H1 (cell line): ENCODE results near the gene ZNF532. TPM values are rescaled to one million over a fixed set of nuclear protein-coding genes. Genes with fewer than 3 reads are reported as not detected.

Experiments used
- CTCF ChIA-PET: fragments of 300-600 bp; sonication (Branson Sonifier 250); formaldehyde crosslinking; loops from one replicate; lab custom pipeline; 2021; ENCODE audit not compliant: partially characterized antibody; lab: Charles Lee
- POLR2A ChIA-PET: fragments of 300-600 bp; sonication (Branson Sonifier 250); formaldehyde crosslinking; loops from one replicate; lab custom pipeline; 2021; ENCODE audit warnings: inconsistent platforms; ENCODE audit not compliant: partially characterized antibody; lab: Charles Lee
- DNase-seq, 2 experiments: peaks; one replicate each; pipeline versions ENCODE4 v3.0.0 to v3.0.0-alpha.2; 2010 to 2022; ENCODE audit warnings: low spot score in 2 of 2, low read depth in 1 of 2, mixed read lengths in 1 of 2
- FAIRE-seq: peaks from 2 replicates; lab custom pipeline; 2011; peaks lifted over from hg19 to GRCh38; lab: Jason Lieb, UNC
- H2AFZ ChIP-seq: 2 replicates; pipeline ENCODE4 v1.8.1; 2012; ENCODE audit warnings: low read length, inconsistent platforms
- H2AK5ac ChIP-seq: 2 replicates; pipeline ENCODE4 v1.6.1; 2013; ENCODE audit warnings: low read depth, low read length
- H2BK120ac ChIP-seq: replicated peaks from 2 replicates; pipeline ENCODE3; 2013; ENCODE audit warnings: low read depth, low read length, inconsistent platforms
- H2BK12ac ChIP-seq: 2 replicates; pipeline ENCODE4 v1.6.1; 2013; ENCODE audit warnings: low read depth, low read length
- H2BK15ac ChIP-seq: 2 replicates; pipeline ENCODE4 v1.6.1; 2013; ENCODE audit warnings: low read length
- H2BK20ac ChIP-seq: 2 replicates; pipeline ENCODE4 v1.6.1; 2013; ENCODE audit warnings: low read length
- H2BK5ac ChIP-seq: 2 replicates; pipeline ENCODE4 v1.6.1; 2013; ENCODE audit warnings: low read depth, low read length
- H3K14ac ChIP-seq: 2 replicates; pipeline ENCODE4 v1.6.1; 2013; ENCODE audit warnings: inconsistent platforms; ENCODE audit not compliant: insufficient read length
- H3K18ac ChIP-seq: 2 replicates; pipeline ENCODE4 v1.6.1; 2013; ENCODE audit warnings: low read length; ENCODE audit errors: extremely low read depth
- H3K23ac ChIP-seq: 2 replicates; pipeline ENCODE4 v1.6.1; 2013; ENCODE audit warnings: inconsistent platforms; ENCODE audit not compliant: insufficient read length
- H3K23me2 ChIP-seq: 2 replicates; pipeline ENCODE4 v1.6.1; 2013; ENCODE audit warnings: low read depth, low read length
- H3K27ac ChIP-seq: 2 replicates; pipeline ENCODE4 v1.6.1; 2011; ENCODE audit warnings: low read depth, low read length, inconsistent platforms
- H3K27me3 ChIP-seq, 4 experiments: replicated peaks in 1 of 4; 1 replicate in 1 of 4; 2 replicates in 3 of 4; pipeline versions ENCODE4 v1.6.1 to v1.8.1; 2011 to 2013; ENCODE audit warnings: low read length in 3 of 4, mild to moderate bottlenecking in 3 of 4, inconsistent platforms in 2 of 4, mixed read lengths in 2 of 4, moderate library complexity in 1 of 4; ENCODE audit not compliant: control insufficient read depth in 3 of 4, insufficient read depth in 3 of 4; ENCODE audit errors: extremely low read depth in 1 of 4
- H3K36me3 ChIP-seq, 4 experiments: 2 replicates each; pipeline versions ENCODE4 v1.6.1 to v1.8.1; 2011 to 2013; ENCODE audit warnings: mild to moderate bottlenecking in 4 of 4, low read length in 3 of 4, moderate library complexity in 2 of 4, control low read depth in 1 of 4, inconsistent platforms in 1 of 4; ENCODE audit not compliant: insufficient read depth in 4 of 4, control insufficient read depth in 2 of 4
- H3K4ac ChIP-seq: replicated peaks from 2 replicates; pipeline ENCODE3; 2013; ENCODE audit warnings: low read length, low read depth, mixed read lengths, inconsistent platforms; ENCODE audit not compliant: insufficient read length
- H3K4me1 ChIP-seq, 4 experiments: replicated peaks in 1 of 4; 1 replicate in 1 of 4; 2 replicates in 3 of 4; pipeline versions ENCODE4 v1.6.1 to v1.8.1; 2011 to 2013; ENCODE audit warnings: low read length in 3 of 4, inconsistent platforms in 2 of 4, mixed read lengths in 1 of 4; ENCODE audit not compliant: insufficient read depth in 4 of 4, control insufficient read depth in 3 of 4
- H3K4me2 ChIP-seq, 2 experiments: 2 replicates each; pipeline versions ENCODE4 v1.6.1 to v1.8.1; 2011 to 2013; ENCODE audit warnings: low read depth in 2 of 2, low read length in 2 of 2, control low read depth in 1 of 2, inconsistent platforms in 1 of 2, mild to moderate bottlenecking in 1 of 2; ENCODE audit not compliant: insufficient read depth in 1 of 2
- H3K4me3 ChIP-seq, 4 experiments: fragments of 200-600, 300-600 bp in 1 of 4; sonication (generic), shearing (Covaris generic), sonication (Bioruptor Twin) in 1 of 4; 2 replicates each; pipeline versions ENCODE4 v1.5.1 to v1.8.1; 2011 to 2016; ENCODE audit warnings: low read length in 4 of 4, low read depth in 3 of 4, control low read depth in 2 of 4, inconsistent platforms in 2 of 4, mild to moderate bottlenecking in 2 of 4, mixed read lengths in 1 of 4, moderate library complexity in 1 of 4; ENCODE audit not compliant: insufficient read depth in 2 of 4; ENCODE audit errors: extremely low read depth in 1 of 4
- H3K56ac ChIP-seq: replicated peaks from 2 replicates; pipeline ENCODE3; 2013; ENCODE audit warnings: low read depth, mild to moderate bottlenecking, mixed read lengths, low read length, inconsistent platforms; ENCODE audit not compliant: insufficient read length
- H3K79me1 ChIP-seq: 2 replicates; pipeline ENCODE4 v1.6.1; 2013; ENCODE audit warnings: low read depth, low read length, control low read depth
- H3K79me2 ChIP-seq, 2 experiments: 2 replicates each; pipeline versions ENCODE4 v1.6.1 to v1.8.1; 2012 to 2013; ENCODE audit warnings: low read length in 2 of 2, mild to moderate bottlenecking in 2 of 2, inconsistent platforms in 1 of 2; ENCODE audit not compliant: insufficient read depth in 2 of 2, control insufficient read depth in 1 of 2
- H3K9ac ChIP-seq, 4 experiments: replicated peaks in 1 of 4; 1 replicate in 1 of 4; 2 replicates in 3 of 4; pipeline versions ENCODE4 v1.6.1 to v1.8.1; 2011 to 2013; ENCODE audit warnings: low read depth in 3 of 4, low read length in 3 of 4, control low read depth in 2 of 4, mild to moderate bottlenecking in 2 of 4, moderate library complexity in 2 of 4, inconsistent platforms in 1 of 4; ENCODE audit errors: extremely low read depth in 1 of 4
- H3K9me3 ChIP-seq, 2 experiments: 2 replicates each; pipeline versions ENCODE4 v1.6.1 to v1.8.1; 2012 to 2013; ENCODE audit warnings: mild to moderate bottlenecking in 2 of 2, moderate library complexity in 2 of 2, control low read depth in 1 of 2, inconsistent platforms in 1 of 2, low read depth in 1 of 2, low read length in 1 of 2, mixed read lengths in 1 of 2; ENCODE audit not compliant: insufficient read depth in 2 of 2
- H4K20me1 ChIP-seq, 2 experiments: replicated peaks in 1 of 2; 2 replicates each; pipeline versions ENCODE3 to v1.8.1; 2011 to 2013; ENCODE audit warnings: inconsistent platforms in 2 of 2, low read length in 2 of 2, mild to moderate bottlenecking in 1 of 2; ENCODE audit not compliant: insufficient read depth in 2 of 2, control insufficient read depth in 1 of 2
- H4K5ac ChIP-seq: 2 replicates; pipeline ENCODE4 v1.6.1; 2013; ENCODE audit warnings: low read length, low read depth, mixed read lengths, inconsistent platforms; ENCODE audit not compliant: insufficient read length
- H4K8ac ChIP-seq: 2 replicates; pipeline ENCODE4 v1.8.0; 2013; ENCODE audit warnings: mild to moderate bottlenecking, moderate library complexity, low read length, inconsistent platforms; ENCODE audit not compliant: insufficient read depth; ENCODE audit errors: extremely low read depth
- H4K91ac ChIP-seq: replicated peaks from 2 replicates; pipeline ENCODE3; 2013; ENCODE audit warnings: low read length, mixed read lengths, inconsistent platforms; ENCODE audit not compliant: insufficient read length
- CHD2 ChIP-seq: IDR thresholded peaks from 2 replicates; pipeline ENCODE4 v1.6.1; 2012; ENCODE audit warnings: low read length, improper control_type of control experiment
- POLR2A ChIP-seq, 2 experiments: IDR thresholded peaks; 1 replicate in 1 of 2; 2 replicates in 1 of 2; pipeline ENCODE4 v1.6.1; 2011; ENCODE audit warnings: low read depth in 2 of 2, low read length in 2 of 2, mild to moderate bottlenecking in 2 of 2; ENCODE audit errors: control extremely low read depth in 1 of 2
- POLR2AphosphoS5 ChIP-seq: IDR thresholded peaks from 2 replicates; pipeline ENCODE4 v1.6.1; 2011; ENCODE audit warnings: low read depth, low read length
- RNF2 ChIP-seq: fragments of 200-900, 300-1000 bp; sonication (generic); IDR thresholded peaks from 2 replicates; pipeline ENCODE4 v1.7.1; 2016; ENCODE audit warnings: borderline replicate concordance, low read depth, mild to moderate bottlenecking, antibody characterized with exemption, low read length; ENCODE audit not compliant: poor library complexity, severe bottlenecking; ENCODE audit errors: missing control alignments
- TAF7 ChIP-seq: optimal IDR thresholded peaks from 2 replicates; pipeline ENCODE3; 2011; ENCODE audit warnings: low read depth, mild to moderate bottlenecking, inconsistent platforms, low read length, moderate library complexity, borderline replicate concordance
- TBP ChIP-seq: IDR thresholded peaks from 2 replicates; pipeline ENCODE4 v1.6.1; 2011; ENCODE audit warnings: low read depth, low read length, improper control_type of control experiment
- YY1 ChIP-seq: IDR thresholded peaks from 2 replicates; pipeline ENCODE4 v1.6.1; 2011; ENCODE audit warnings: low read depth, mild to moderate bottlenecking, low read length
- WGBS, 2 experiments: shearing (Covaris generic) in 1 of 2; methylation state at CpG; one replicate each; pipeline versions ENCODE4 v1.1.6 to v1.1.7; 2013 to 2015; ENCODE audit warnings: low lambda C conversion rate in 2 of 2, mixed read lengths in 2 of 2, inconsistent platforms in 1 of 2, low coverage in 1 of 2, missing lambda C conversion rate in 1 of 2; ENCODE audit not compliant: insufficient replicate concordance in 2 of 2, insufficient coverage in 1 of 2, insufficient read length in 1 of 2; ENCODE audit errors: extremely low coverage in 1 of 2, missing lambda C conversion rate in 1 of 2; 5-methylcytosine and 5-hydroxymethylcytosine counted together
- long read RNA-seq, 2 experiments: library from RNA in 1 of 2; library from capped mRNA in 1 of 2; stranded (forward); transcript quantifications; one replicate each; pipeline ENCODE4 v2.0.0, GENCODE V29; 2021; ENCODE audit warnings: inconsistent platforms in 1 of 2
- polyA minus RNA-seq, 3 experiments: library from RNA; depleted of rRNA, polyadenylated mRNA; stranded (reverse); fragments of >200 nt; gene quantifications; 1 replicate in 2 of 3; 2 replicates in 1 of 3; pipeline ENCODE4 v1.2.3, GENCODE V29; 2011
- polyA plus RNA-seq, 7 experiments: library from polyadenylated mRNA; depleted of rRNA in 3 of 7; stranded (reverse) in 5 of 7; unstranded in 2 of 7; fragments of >200 nt in 5 of 7; fragments of 200-250 nt in 2 of 7; gene quantifications; 1 replicate in 5 of 7; 2 replicates in 1 of 7; 4 replicates in 1 of 7; pipeline versions ENCODE4 v1.2.1 to v1.2.3, GENCODE V29; 2011 to 2013; ENCODE audit warnings: missing spikeins in 2 of 7, mixed read lengths in 2 of 7
- total RNA-seq: library from RNA; stranded (reverse); fragmentation: NEBNext Ultra II Directional; extraction: Animal tissue kit (Norgen Biotek cat#: 25700); gene quantifications from 2 replicates; pipeline ENCODE4 v1.2.1, GENCODE V29; 2021

The ZNF532 gene
- 240 and 241 TPM in 2 replicates for total RNA-seq
- 132 and 143 TPM in 2 replicates for polyA plus RNA-seq (2011; rRNA removed)
- 148 TPM for polyA plus RNA-seq (2011; cell fraction: cytosol; rRNA removed)
- polyA plus RNA-seq (2011; cell fraction: nucleus; rRNA removed): 482 TPM
- polyA plus RNA-seq (2012, experiment 1 of 2): 101 to 122 TPM (median 117 TPM) in 4 replicates
- polyA plus RNA-seq (2012, experiment 2 of 2): 7.5 TPM
- polyA plus RNA-seq (2013, experiment 1 of 2): 144 TPM
- polyA plus RNA-seq (2013, experiment 2 of 2): 132 TPM
- polyA minus RNA-seq (2011; rRNA and poly(A)+ RNA removed): 742 and 919 TPM in 2 replicates
- 169 TPM for polyA minus RNA-seq (2011; cell fraction: cytosol; rRNA and poly(A)+ RNA removed)
- polyA minus RNA-seq (2011; cell fraction: nucleus; rRNA and poly(A)+ RNA removed): 575 TPM
- long read RNA-seq, experiment 1, full-length matches to known transcripts: 3 of 53 reads
- long read RNA-seq, experiment 1, partial matches to known transcripts: 42 of 53 reads
- long read RNA-seq, experiment 1, other reads (novel, unspliced or antisense): 8 of 53 reads
- long read RNA-seq, experiment 2, partial matches to known transcripts: 2 of 2 reads
- long read RNA-seq, experiment 2, other reads (novel, unspliced or antisense): 0 of 2 reads

- Histone ChIP-seq H3K14ac (no peak within 1 kb of the TSS), H3K56ac (peak within 1 kb of the TSS; percentile 81), H4K8ac (peak within 1 kb of the TSS; percentile 95; the same call in 1 of the 2 replicates), H3K4me2 (peak within 1 kb of the TSS; percentile 77 to 82), H4K91ac (peak within 1 kb of the TSS; percentile 98), H2AK5ac (peak within 1 kb of the TSS; percentile 69), H2BK120ac (peak within 1 kb of the TSS; percentile 80), H3K9me3 (peaks cover 3 to 5% of the 10 kb centered on the region in 2 experiments; a peak in 2 of 4 replicates), H2BK20ac (peak within 1 kb of the TSS; percentile 92), H3K27ac (peak within 1 kb of the TSS; percentile 93), H3K79me1 (peaks cover 3% of the 10 kb centered on the region; the same call in 1 of the 2 replicates), H3K4ac (peak within 1 kb of the TSS; percentile 87), H3K36me3 (peaks cover 12 to 45% (median 29%) of the 10 kb centered on the region in 4 experiments), H4K5ac (peak within 1 kb of the TSS; percentile 96), H3K4me3 (peak within 1 kb of the TSS; percentile 35 to 94 (median 50)), H3K23ac (no peak within 1 kb of the TSS), H3K9ac (peak within 1 kb of the TSS; percentile 81 to 94 (median 88)), H2BK5ac (peak within 1 kb of the TSS; percentile 98), H3K4me1 (peaks cover 25 to 55% (median 46%) of the 10 kb centered on the region in 4 experiments), H4K20me1 (peaks cover 0 to 7% of the 10 kb centered on the region in 2 experiments), H3K79me2 (peaks cover 30 to 67% of the 10 kb centered on the region in 2 experiments), H2BK15ac (no peak within 1 kb of the TSS; the same call in 1 of the 2 replicates), H3K23me2 (peaks cover 8% of the 10 kb centered on the region), H3K18ac (peak within 1 kb of the TSS; percentile 72), H2BK12ac (peak within 1 kb of the TSS; percentile 68), H3K27me3 (no peaks in the 10 kb centered on the region), H2AFZ (no peak within 1 kb of the TSS)
- POLR2A ChIA-PET: interaction anchor here (0.6 to 29.3 kb wide), 20 partner anchors 12 to 205 kb away, joined by 3 to 622 read pairs (median 8); no protein-coding TSS in a partner anchor
- DNase-seq (no peak), FAIRE-seq (peak; percentile 87)
- CTCF ChIA-PET: interaction anchor here (0.5 to 1.9 kb wide), 5 partner anchors 15 to 192 kb away, joined by 3 to 10 read pairs (median 4); no protein-coding TSS in a partner anchor
- WGBS, 2 experiments: 19% methylated on average over 6 of the region's 17 CpGs; no CpG with 5 or more reads in 1 of the 2 experiments
- no peak for TF ChIP-seq RNF2
- TF ChIP-seq POLR2AphosphoS5: peak; percentile 89
- TF ChIP-seq POLR2A (IDR thresholded peaks at IDR 0.05; ENCODE audit: control extremely low read depth in 1 of 2, low read depth in 2 of 2, low read length in 2 of 2): peak in 1 of 2 experiments; percentile 88; a peak in 2 of 3 replicates
- TF ChIP-seq TAF7: peak; percentile 78
- TF ChIP-seq TBP: peak; percentile 76
- 0 out of 2 replicates have a peak, but pooled peaks have one; percentile 39 for TF ChIP-seq CHD2
- peak; percentile 79 for TF ChIP-seq YY1
These were observed at the start of gene ZNF532 for GRCh38 chr18:58864146-58865032. Gene ZNF532, plus strand, starts transcription at chr18:58864877. CDS start in a region left out here.
